GM12878 (cell line): ENCODE results near the gene TARM1.

Experiments used
- CBFB ChIP-seq: IDR thresholded peaks from 2 replicates; pipeline ENCODE4 v1.6.1; 2016; ENCODE audit warnings: antibody characterized with exemption, low read depth
- CEBPB ChIP-seq, 2 experiments: fragments of 150-350 bp in 1 of 2; IDR thresholded peaks; 2 replicates each; pipeline ENCODE4 v1.6.1; 2012 to 2014; ENCODE audit warnings: low read depth in 2 of 2, low read length in 2 of 2, borderline replicate concordance in 1 of 2, inconsistent platforms in 1 of 2
- JUND ChIP-seq: IDR thresholded peaks from 2 replicates; pipeline ENCODE4 v1.6.1; 2012; ENCODE audit warnings: low read depth, mild to moderate bottlenecking, low read length, improper control_type of control experiment, moderate library complexity
- TCF3 ChIP-seq: IDR thresholded peaks from 2 replicates; pipeline ENCODE4 v1.6.1; 2012; ENCODE audit warnings: low read depth, mild to moderate bottlenecking, low read length, borderline replicate concordance; ENCODE audit not compliant: insufficient read depth
- YY1 ChIP-seq: IDR thresholded peaks from 2 replicates; pipeline ENCODE4 v1.6.1; 2011; ENCODE audit warnings: low read depth, mild to moderate bottlenecking, low read length
- ZNF274 ChIP-seq: IDR thresholded peaks from one replicate; pipeline ENCODE4 v1.8.0; 2011; ENCODE audit not compliant: insufficient read length, insufficient read depth

- TF ChIP-seq CBFB (no peak), YY1 (no peak), JUND (no peak), ZNF274 (no peak), TCF3 (no peak), CEBPB (IDR thresholded peaks at IDR 0.05; ENCODE audit: borderline replicate concordance in 1 of 2, low read depth in 2 of 2, low read length in 2 of 2) (no peak)
Observed at GRCh38 chr19:54095136-54095858, 14.1 kb upstream of the TARM1 start.
